ENCODE data around the gene MAGEH1.
"Not testable (repeated sequence)": the region's sequence is repeated elsewhere in the genome, so short reads cannot be mapped to it uniquely, and the experiment has no call there.

MAGEH1 gene

GRCh38 chrX:55451990-55452832 is at the start of gene MAGEH1:
TSS of gene MAGEH1 (plus strand) at chrX:55452127. CDS start at chrX:55452375, 248 bp downstream.
- DNase-seq = peak; percentile 80

GRCh38 chrX:55427079-55427478 is 24.8 kb upstream of the MAGEH1 start:
- DNase-seq = peak; percentile 10

- not testable (repeated sequence) for DNase-seq
Measured at GRCh38 chrX:55443468-55443867, 8.5 kb upstream of the MAGEH1 start.

- no peak for DNase-seq
Measured at GRCh38 chrX:55450259-55450658, 1.7 kb upstream of the MAGEH1 start.

- no peak for DNase-seq
Measured at GRCh38 chrX:55451141-55451540, 786 bp upstream of the MAGEH1 start.

GRCh38 chrX:55451626-55451989 is 319 bp upstream of the MAGEH1 start:
- DNase-seq = no peak

- no peak for DNase-seq
Measured at GRCh38 chrX:55452833-55453124, 852 bp downstream of the MAGEH1 start.

GRCh38 chrX:55455708-55456107 is 3.8 kb downstream of the MAGEH1 start:
- DNase-seq = not testable (repeated sequence)

- not testable (repeated sequence) for DNase-seq
Measured at GRCh38 chrX:55459426-55459825, 7.5 kb downstream of the MAGEH1 start.

- DNase-seq = not testable (repeated sequence)
Measured at GRCh38 chrX:55459926-55460325, 8.0 kb downstream of the MAGEH1 start.

- not testable (repeated sequence) for DNase-seq
Measured at GRCh38 chrX:55464050-55464449, 12.1 kb downstream of the MAGEH1 start.

GRCh38 chrX:55465108-55465507 is 13.2 kb downstream of the MAGEH1 start:
- DNase-seq = not testable (repeated sequence)

- not testable (repeated sequence) for DNase-seq
Measured at GRCh38 chrX:55465791-55466190, 13.9 kb downstream of the MAGEH1 start.

GRCh38 chrX:55479956-55480355 is 28.0 kb downstream of the MAGEH1 start:
- not testable (repeated sequence) for DNase-seq

GRCh38 chrX:55480390-55481062 is 28.6 kb downstream of the MAGEH1 start:
- no peak for DNase-seq

GRCh38 chrX:55484948-55485347 is 33.0 kb downstream of the MAGEH1 start:
- no peak for DNase-seq

- DNase-seq = no peak
Measured at GRCh38 chrX:55486736-55487135, 34.8 kb downstream of the MAGEH1 start.

GRCh38 chrX:55487143-55487542 is 35.2 kb downstream of the MAGEH1 start:
- DNase-seq = no peak

- DNase-seq = peak; percentile 3
Measured at GRCh38 chrX:55488006-55488592, 36.2 kb downstream of the MAGEH1 start.

- peak; percentile 51 for DNase-seq
Measured at GRCh38 chrX:55488593-55489313, 36.8 kb downstream of the MAGEH1 start.

GRCh38 chrX:55489314-55490009 is 37.5 kb downstream of the MAGEH1 start, which contains the start of gene USP51:
TSS of gene USP51 (minus strand) at chrX:55489848. CDS start at chrX:55488939, 909 bp downstream.
- no peak for DNase-seq

- no peak for DNase-seq
Measured at GRCh38 chrX:55490121-55490520, 38.2 kb downstream of the MAGEH1 start.

- no peak for DNase-seq
Measured at GRCh38 chrX:55490974-55491373, 39.0 kb downstream of the MAGEH1 start.
